GM21786 (cell line): ENCODE data around the gene CLIP1.
A peak's percentile ranks its signal among the peaks of the same experiment; 100 is the strongest.
"Not testable (repeated sequence)": the region's sequence is repeated elsewhere in the genome, so short reads cannot be mapped to it uniquely, and the experiment has no call there.

Experiments used
- ATAC-seq: cut with Tn5 transposase; IDR thresholded peaks from one replicate; pipeline ENCODE4 v1.9.1; 2021; ENCODE audit not compliant: unreplicated experiment

CLIP1 gene

GRCh38 chr12:122437656-122438121, 15.2 kb upstream of the CLIP1 start:
- ATAC-seq: no peak

GRCh38 chr12:122435186-122435585, 12.7 kb upstream of the CLIP1 start:
- ATAC-seq: no peak

GRCh38 chr12:122429043-122429442, 6.6 kb upstream of the CLIP1 start:
- ATAC-seq: not testable (repeated sequence)

DNA sequence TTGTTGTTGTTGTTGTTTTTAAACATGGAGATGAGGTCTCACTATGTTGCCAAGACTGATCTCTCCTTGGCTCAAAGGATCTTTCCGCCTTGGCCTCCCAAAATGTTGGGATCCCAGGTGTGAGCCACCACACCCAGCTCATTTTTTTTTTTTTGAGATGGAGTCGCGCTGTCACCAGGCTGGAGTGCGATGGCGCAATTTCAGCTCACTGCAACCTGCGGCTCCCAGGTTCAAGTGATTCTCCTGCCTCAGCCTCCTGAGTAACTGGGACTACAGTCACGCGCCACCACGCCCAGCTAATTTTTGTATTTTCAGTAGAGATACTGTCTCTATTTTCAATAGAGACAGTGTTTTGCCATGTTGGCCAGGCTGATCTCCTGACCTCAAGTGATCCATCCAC, 4.9 kb upstream of the CLIP1 start:
- ATAC-seq: no peak

DNA sequence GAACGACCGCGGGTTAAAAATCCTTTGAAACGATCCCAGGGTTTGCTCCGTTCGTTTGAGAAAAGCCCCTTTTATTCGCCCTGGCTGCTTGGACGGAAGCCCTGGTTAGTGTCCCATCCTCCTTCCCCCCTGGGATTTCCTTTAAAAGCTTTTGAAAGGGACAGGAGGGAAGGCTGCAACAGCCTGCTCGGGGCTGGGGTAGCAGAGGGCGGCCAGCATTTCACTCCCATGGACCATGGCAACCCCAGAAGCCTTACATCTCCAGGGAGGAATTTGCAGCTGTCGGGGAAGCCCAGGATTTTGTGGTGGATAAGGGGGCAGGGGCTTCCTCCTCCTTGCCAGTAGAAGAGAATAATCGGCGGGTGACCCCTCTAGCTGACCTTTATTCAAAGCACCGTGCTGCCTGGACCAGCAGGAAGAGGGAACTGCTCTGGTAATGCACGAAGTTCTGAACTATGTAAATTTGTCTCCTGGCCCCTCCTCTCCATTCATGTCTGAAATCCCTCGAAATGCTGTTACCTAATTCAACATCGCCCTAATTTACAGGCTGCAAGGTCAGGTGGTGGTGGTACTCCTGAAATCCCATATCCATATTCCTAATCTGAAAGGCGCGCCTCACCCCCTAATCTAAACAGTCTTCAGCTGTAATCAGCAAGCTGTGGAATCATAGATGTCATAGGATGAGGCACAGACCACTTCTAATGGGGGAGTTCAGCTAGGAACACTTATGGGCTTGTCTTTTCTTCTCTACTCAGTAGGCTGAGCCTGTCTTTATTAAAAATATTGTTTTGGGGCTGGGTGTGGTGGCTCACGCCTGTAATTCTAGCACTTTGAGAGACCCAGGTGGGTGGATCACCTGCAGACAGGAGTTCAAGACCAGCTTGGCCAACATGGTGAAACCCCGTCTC, 1.0 kb upstream of the CLIP1 start:
- no peak for ATAC-seq

- no peak for ATAC-seq
Observed at GRCh38 chr12:122422730-122423257, 325 bp upstream of the CLIP1 start.

- no peak for ATAC-seq
Observed at GRCh38 chr12:122421187-122421820, 1.2 kb downstream of the CLIP1 start.

DNA sequence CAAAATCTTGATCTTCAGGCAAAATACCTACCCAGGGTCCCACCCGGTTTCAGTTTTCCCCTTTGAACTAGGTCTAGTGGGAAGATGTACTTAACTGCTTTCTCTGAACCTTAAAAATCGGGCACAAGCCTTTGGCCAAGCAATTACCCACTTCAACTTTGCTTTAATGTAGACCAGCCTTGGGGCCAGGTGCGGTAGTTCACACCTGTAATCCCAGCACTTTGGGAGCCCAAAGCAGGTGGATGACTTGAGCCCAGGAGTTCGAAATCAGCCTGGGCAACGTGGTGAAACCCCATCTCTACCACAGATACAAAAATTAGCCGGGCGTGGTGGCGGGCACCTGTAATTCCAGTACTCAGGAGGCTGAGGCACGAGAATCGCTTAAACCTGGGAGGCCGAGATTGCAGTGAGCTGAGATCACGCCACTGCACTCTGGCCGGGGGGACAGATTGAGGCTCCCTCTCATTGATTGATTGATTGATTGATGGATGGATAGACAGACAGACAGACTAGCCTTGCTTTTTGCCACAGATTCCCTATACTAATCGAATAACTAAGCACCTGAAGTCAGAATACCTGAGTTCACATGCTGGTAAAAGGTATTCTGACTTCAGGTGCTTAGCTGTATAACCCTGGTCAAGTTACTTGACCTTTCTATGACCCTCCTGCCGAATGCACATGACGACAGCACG, 1.9 kb downstream of the CLIP1 start:
- no peak for ATAC-seq

- ATAC-seq: not testable (repeated sequence)
Observed at GRCh38 chr12:122419094-122419493, 3.4 kb downstream of the CLIP1 start.

GRCh38 chr12:122415665-122416064, 6.8 kb downstream of the CLIP1 start:
- ATAC-seq: not testable (repeated sequence)

GRCh38 chr12:122413516-122414404, 8.7 kb downstream of the CLIP1 start:
- ATAC-seq: no peak

DNA sequence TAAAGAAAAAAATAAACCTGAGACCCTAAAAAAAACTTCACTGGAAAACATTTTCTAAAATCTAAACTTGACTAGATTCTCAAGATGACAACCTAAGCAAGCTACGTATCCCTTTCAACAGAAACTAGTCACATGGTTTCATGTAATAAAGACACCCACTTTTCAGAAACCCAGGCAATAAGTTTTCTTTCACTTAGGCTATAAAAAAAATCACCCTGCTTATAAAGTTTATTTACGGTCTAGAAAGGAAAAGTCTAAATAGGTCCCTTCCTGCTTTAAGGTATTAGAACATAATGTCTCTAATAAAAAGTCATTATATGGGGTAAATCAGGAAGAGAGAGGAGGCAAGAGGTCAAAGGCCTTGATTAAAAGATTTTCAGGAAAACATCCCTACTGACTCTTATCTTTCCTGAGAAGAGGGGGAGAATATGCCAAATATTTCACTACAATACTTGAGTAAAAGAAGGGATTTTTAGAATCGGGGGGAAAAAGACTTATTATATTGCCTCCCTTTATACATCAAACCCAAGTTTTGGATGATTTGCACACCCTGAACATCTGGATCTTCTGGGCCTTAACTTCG, 9.5 kb downstream of the CLIP1 start:
- no peak for ATAC-seq

DNA sequence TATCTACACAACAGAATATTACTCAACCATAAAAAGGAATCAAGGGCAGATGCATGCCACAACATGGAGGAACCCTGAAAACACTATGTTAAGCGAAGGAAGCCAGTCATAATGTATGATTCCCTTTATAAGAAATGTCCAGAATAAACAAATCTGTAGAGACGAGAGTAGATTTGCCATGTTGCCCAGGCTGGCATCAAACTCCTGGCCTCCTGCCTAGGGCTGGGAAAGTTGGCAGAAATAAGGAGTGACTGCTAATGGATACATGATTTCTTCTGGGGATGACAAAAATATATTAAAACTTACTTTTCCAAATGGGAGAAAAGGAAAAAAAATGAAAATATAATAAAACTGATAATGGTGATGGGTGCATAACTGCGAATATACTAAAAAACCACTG, 10.9 kb downstream of the CLIP1 start:
- no peak for ATAC-seq

DNA sequence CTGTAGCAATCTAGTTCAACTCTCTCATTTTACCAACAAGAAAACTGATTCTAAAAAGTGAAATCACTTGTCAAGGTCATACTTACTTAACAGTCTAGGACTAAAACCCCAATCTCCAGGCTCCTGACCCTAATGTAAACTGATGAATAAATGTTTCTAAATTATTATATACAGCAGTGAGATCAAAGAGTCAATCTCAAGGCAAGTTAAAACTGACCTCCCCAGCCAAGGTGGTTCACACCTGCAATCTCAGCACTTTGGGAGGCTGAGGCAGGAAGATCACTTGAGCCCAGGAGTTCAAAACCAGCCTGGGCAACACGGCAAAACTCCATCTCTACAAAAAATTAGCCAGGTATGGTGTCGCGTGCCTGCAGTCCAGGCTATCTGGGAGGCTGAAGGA, 15.3 kb downstream of the CLIP1 start:
- ATAC-seq: no peak

DNA sequence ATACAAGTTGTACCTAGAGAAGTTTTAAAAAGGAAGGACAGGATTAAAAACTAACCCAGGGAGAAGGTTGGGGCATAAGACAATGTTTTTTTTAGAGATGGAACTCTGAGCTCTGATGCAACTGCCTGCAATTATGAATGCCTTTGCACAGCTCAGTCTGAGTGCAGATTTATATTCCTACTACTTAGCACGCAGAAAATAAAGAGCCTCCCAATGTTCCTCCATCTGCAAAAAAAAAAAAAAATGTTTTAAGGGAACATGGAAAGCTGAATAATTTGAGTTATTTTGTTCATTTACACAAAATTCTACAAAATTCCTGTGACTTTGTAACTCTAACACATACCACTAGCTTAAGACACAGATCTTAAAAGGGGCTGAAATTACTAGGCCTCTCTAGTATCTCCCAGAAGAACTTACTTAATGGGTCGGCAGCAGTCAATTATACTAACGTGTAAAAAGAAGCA, 15.7 kb downstream of the CLIP1 start:
- ATAC-seq: no peak

GRCh38 chr12:122403831-122404230, 18.6 kb downstream of the CLIP1 start:
- ATAC-seq: peak; percentile 35

DNA sequence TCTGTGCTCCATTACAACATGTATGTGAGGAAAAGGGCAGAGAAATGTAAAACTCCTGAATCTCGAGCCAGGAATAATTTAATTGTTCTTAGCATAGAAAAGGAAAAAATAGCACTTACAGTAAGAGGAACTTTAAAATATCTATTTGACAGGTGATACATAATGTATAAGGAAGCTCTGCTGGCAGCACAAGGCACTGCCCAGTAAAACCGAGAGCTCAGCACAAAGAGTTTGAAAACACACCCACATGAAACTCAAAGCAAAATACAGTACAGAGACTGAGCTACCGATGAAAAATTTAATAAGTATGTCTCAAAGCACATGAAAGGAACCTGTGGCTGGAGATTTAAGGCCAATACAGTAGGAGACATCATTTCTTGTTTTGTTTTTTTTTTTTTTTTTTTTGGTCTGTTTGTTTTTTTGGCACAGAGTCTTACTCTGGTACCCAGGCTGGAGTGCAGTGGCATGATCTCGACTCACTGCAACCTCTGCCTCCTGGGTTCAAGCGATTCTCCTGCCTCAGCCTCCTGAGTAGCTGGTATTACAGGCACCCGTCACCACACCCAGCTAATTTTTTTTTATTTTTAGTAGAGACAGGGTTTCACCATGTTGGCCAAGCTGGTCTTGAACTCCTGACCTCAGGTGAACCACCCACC, 19.2 kb downstream of the CLIP1 start:
- peak; percentile 43 for ATAC-seq

DNA sequence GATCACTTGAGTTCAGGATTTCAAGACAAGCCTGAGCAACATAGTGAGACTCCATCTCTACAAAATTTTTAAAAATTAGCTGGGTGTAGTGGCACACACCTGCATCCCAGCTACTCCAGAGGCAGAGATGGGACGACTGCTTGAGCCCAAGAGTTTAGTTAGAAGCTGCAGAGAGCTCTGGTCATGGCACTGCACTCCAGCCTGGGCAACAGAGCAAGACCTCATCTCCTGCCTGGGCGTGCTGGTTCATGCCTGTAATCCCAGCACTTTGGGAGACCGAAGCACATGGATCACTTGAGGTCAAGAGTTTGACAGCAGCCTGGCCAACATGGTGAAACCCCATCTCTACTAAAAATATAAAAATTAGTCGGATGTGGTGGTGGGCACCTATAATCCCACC, 20.2 kb downstream of the CLIP1 start:
- ATAC-seq: no peak

- ATAC-seq: no peak
Observed at GRCh38 chr12:122399592-122400373, 22.7 kb downstream of the CLIP1 start.
